ENCODE measurements around the gene ZNF324B. TPM values are rescaled to one million over a fixed set of nuclear protein-coding genes. Genes with fewer than 3 reads are reported as not detected.
A peak's percentile ranks its signal among the peaks of the same experiment; 100 is the strongest.

Gene ZNF324B
- polyA plus RNA-seq, 2 of the 4 experiments (the other 2 are of a cell fraction), result 3.8 to 6.8 TPM

DNA sequence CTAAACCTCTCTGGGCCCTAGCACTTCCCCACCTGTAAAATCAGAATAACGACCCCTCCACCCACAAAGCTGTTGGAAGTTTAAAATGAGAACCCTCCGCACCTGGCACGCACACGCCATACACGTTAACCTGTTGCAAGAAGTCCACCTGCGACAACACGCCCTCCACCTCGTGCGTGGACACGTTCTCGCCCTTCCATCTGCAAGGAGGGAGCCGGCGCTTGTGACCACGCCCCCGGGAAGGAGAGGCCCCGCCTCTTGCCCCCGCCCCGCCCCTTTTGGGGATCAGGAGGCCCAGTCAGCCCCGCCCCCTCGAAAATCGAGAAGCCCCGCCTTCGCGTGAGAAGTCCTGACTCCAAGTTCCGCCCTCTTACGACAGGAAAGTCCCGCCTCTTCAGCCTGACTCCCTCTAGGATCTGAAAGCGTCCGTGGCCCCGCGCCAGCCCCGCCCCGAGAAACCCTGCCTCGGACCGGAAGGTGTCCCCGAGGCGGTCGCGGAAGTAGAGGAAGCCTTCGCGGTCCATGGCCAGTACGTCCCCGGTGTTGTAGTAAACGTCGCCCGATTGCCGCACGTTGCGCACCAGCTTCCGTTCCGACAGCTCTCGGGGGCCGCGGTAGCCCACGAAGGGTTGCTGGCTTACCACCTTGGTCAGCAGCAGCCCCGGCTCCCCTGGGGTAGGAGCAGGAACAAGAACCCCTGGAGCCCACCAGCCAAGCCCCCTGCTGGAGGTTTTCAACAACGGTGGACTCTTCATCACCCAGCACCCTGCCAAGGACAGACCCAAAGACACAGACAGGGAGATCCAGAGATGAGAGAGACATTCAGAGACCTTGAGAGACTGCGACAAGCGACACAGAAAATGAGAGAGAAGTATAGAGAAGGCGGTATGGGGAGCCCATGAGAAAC, 47.9 kb downstream of the ZNF324B start (continued):
- TF ChIP-seq, protein P1, sequence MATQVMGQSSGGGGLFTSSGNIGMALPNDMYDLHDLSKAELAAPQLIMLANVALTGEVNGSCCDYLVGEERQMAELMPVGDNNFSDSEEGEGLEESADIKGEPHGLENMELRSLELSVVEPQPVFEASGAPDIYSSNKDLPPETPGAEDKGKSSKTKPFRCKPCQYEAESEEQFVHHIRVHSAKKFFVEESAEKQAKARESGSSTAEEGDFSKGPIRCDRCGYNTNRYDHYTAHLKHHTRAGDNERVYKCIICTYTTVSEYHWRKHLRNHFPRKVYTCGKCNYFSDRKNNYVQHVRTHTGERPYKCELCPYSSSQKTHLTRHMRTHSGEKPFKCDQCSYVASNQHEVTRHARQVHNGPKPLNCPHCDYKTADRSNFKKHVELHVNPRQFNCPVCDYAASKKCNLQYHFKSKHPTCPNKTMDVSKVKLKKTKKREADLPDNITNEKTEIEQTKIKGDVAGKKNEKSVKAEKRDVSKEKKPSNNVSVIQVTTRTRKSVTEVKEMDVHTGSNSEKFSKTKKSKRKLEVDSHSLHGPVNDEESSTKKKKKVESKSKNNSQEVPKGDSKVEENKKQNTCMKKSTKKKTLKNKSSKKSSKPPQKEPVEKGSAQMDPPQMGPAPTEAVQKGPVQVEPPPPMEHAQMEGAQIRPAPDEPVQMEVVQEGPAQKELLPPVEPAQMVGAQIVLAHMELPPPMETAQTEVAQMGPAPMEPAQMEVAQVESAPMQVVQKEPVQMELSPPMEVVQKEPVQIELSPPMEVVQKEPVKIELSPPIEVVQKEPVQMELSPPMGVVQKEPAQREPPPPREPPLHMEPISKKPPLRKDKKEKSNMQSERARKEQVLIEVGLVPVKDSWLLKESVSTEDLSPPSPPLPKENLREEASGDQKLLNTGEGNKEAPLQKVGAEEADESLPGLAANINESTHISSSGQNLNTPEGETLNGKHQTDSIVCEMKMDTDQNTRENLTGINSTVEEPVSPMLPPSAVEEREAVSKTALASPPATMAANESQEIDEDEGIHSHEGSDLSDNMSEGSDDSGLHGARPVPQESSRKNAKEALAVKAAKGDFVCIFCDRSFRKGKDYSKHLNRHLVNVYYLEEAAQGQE (IDR thresholded peaks at IDR 0.05), result peak; percentile 45; the same call in 1 of the 2 replicates
- no peak for TF ChIP-seq NR3C1 (IDR thresholded peaks at IDR 0.05)
- TF ChIP-seq TFCP2L1 (CRISPR knock-in tag; IDR thresholded peaks at IDR 0.05), result no peak
- TF ChIP-seq, protein P2, sequence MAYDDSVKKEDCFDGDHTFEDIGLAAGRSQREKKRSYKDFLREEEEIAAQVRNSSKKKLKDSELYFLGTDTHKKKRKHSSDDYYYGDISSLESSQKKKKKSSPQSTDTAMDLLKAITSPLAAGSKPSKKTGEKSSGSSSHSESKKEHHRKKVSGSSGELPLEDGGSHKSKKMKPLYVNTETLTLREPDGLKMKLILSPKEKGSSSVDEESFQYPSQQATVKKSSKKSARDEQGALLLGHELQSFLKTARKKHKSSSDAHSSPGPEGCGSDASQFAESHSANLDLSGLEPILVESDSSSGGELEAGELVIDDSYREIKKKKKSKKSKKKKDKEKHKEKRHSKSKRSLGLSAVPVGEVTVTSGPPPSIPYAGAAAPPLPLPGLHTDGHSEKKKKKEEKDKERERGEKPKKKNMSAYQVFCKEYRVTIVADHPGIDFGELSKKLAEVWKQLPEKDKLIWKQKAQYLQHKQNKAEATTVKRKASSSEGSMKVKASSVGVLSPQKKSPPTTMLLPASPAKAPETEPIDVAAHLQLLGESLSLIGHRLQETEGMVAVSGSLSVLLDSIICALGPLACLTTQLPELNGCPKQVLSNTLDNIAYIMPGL (CRISPR knock-in tag; IDR thresholded peaks at IDR 0.05; ENCODE audit: borderline replicate concordance), result no peak
- 0 out of 2 replicates have a peak, but pooled peaks have one; percentile 62 for TF ChIP-seq GATA3 (IDR thresholded peaks at IDR 0.05; ENCODE audit: borderline replicate concordance)
- peak; percentile 75 for TF ChIP-seq MYC (IDR thresholded peaks at IDR 0.05; ENCODE audit: borderline replicate concordance, low read length)
- TF ChIP-seq CHD2 (IDR thresholded peaks at IDR 0.05; ENCODE audit: low read length, partially characterized antibody), result no peak
- no peak for TF ChIP-seq HOXA7 (CRISPR knock-in tag; IDR thresholded peaks at IDR 0.05)
- no peak for TF ChIP-seq NFE2L2 (conservative IDR thresholded peaks at IDR 0.05; ENCODE audit: low read length)
- no peak for TF ChIP-seq KDM1A (IDR thresholded peaks at IDR 0.05; ENCODE audit: low read depth)
- TF ChIP-seq ZC3H11A (IDR thresholded peaks at IDR 0.05), result no peak; the same call in 1 of the 2 replicates
- TF ChIP-seq SREBF2 (IDR thresholded peaks at IDR 0.05), result no peak
- TF ChIP-seq, protein P3, sequence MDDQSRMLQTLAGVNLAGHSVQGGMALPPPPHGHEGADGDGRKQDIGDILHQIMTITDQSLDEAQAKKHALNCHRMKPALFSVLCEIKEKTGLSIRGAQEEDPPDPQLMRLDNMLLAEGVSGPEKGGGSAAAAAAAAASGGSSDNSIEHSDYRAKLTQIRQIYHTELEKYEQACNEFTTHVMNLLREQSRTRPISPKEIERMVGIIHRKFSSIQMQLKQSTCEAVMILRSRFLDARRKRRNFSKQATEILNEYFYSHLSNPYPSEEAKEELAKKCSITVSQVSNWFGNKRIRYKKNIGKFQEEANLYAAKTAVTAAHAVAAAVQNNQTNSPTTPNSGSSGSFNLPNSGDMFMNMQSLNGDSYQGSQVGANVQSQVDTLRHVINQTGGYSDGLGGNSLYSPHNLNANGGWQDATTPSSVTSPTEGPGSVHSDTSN (IDR thresholded peaks at IDR 0.05), result peak; percentile 30; the same call in 1 of the 2 replicates
- TF ChIP-seq, protein P4, sequence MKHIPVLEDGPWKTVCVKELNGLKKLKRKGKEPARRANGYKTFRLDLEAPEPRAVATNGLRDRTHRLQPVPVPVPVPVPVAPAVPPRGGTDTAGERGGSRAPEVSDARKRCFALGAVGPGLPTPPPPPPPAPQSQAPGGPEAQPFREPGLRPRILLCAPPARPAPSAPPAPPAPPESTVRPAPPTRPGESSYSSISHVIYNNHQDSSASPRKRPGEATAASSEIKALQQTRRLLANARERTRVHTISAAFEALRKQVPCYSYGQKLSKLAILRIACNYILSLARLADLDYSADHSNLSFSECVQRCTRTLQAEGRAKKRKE (CRISPR knock-in tag; IDR thresholded peaks at IDR 0.05; ENCODE audit: low read depth), result no peak; the same call in 1 of the 2 replicates
- TF ChIP-seq MAZ (IDR thresholded peaks at IDR 0.05; ENCODE audit: borderline replicate concordance, low read depth, low read length), result peak; percentile 63; the same call in 1 of the 2 replicates
- no peak for TF ChIP-seq RCOR1 (IDR thresholded peaks at IDR 0.05; ENCODE audit: low read depth, low read length)
- no peak for TF ChIP-seq EHMT2 (IDR thresholded peaks at IDR 0.05; ENCODE audit: low read depth)
- TF ChIP-seq MAFK (IDR thresholded peaks at IDR 0.05; ENCODE audit: partially characterized antibody), result no peak
- peak; percentile 39; the same call in 2 of the 3 replicates for TF ChIP-seq SMC3 (IDR thresholded peaks at IDR 0.05)
- no peak for TF ChIP-seq CBX2 (IDR thresholded peaks at IDR 0.05; ENCODE audit: borderline replicate concordance, low read depth)
- TF ChIP-seq RNF2 (IDR thresholded peaks at IDR 0.05; ENCODE audit: borderline replicate concordance, low read depth), result no peak
- no peak for TF ChIP-seq HDAC2 (IDR thresholded peaks at IDR 0.05)
- no peak for TF ChIP-seq EHF (CRISPR knock-in tag; IDR thresholded peaks at IDR 0.05)
- TF ChIP-seq, protein P5, sequence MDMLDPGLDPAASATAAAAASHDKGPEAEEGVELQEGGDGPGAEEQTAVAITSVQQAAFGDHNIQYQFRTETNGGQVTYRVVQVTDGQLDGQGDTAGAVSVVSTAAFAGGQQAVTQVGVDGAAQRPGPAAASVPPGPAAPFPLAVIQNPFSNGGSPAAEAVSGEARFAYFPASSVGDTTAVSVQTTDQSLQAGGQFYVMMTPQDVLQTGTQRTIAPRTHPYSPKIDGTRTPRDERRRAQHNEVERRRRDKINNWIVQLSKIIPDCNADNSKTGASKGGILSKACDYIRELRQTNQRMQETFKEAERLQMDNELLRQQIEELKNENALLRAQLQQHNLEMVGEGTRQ (IDR thresholded peaks at IDR 0.05), result no peak
- TF ChIP-seq CEBPB (IDR thresholded peaks at IDR 0.05), result peak in 1 of 2 experiments; percentile 9; a peak in 1 of 4 replicates
- no peak for TF ChIP-seq ZSCAN20 (CRISPR knock-in tag; IDR thresholded peaks at IDR 0.05)

Measured in A549 (cell line).